GM13977 (cell line): ENCODE measurements around the gene PRKAG2.

ENCODE experiments used
- DNase-seq: peaks from one replicate; pipeline ENCODE4 v3.0.0; 2012; ENCODE audit warnings: low spot score
- in situ Hi-C: fragments of 300-500 bp; cut with MboI; formaldehyde crosslinking; loops from one replicate; pipeline ENCODE4 v1.12.0; 2022; ENCODE audit warnings: low sequenced_read_pairs, low pct_unique_long_range_greater_than_20kb, mixed read lengths, inconsistent platforms; ENCODE audit not compliant: unreplicated experiment
- TF ChIP-seq, protein P1 (sequence below): IDR thresholded peaks from 2 replicates; pipeline ENCODE4 v1.5.1; 2012; ENCODE audit warnings: mild to moderate bottlenecking, control low read depth; ENCODE audit not compliant: insufficient read depth; ENCODE audit errors: extremely low read depth, missing control alignments

The PRKAG2 gene

DNA sequence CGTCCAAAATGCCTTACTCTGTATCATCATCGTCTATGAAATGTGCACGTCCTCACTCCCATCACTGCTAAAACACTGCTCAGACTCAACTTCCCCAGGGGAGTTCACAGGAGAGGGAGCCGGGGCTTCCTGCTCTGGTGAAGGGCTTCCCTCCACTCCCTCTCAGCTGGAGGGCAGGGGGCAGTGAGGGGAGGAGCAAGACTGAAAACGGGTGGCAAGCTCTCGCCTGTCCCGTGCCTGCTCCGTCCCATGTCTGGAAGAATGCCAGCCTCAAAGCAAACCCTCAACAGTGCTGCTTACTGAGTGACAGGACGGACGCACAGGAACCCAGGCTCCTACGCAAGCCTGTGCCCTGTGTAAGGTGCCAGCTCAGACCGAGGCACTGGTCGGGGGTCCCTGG lies 25.1 kb downstream of the PRKAG2 start:
- TF ChIP-seq, protein P1, sequence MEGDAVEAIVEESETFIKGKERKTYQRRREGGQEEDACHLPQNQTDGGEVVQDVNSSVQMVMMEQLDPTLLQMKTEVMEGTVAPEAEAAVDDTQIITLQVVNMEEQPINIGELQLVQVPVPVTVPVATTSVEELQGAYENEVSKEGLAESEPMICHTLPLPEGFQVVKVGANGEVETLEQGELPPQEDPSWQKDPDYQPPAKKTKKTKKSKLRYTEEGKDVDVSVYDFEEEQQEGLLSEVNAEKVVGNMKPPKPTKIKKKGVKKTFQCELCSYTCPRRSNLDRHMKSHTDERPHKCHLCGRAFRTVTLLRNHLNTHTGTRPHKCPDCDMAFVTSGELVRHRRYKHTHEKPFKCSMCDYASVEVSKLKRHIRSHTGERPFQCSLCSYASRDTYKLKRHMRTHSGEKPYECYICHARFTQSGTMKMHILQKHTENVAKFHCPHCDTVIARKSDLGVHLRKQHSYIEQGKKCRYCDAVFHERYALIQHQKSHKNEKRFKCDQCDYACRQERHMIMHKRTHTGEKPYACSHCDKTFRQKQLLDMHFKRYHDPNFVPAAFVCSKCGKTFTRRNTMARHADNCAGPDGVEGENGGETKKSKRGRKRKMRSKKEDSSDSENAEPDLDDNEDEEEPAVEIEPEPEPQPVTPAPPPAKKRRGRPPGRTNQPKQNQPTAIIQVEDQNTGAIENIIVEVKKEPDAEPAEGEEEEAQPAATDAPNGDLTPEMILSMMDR, result no peak
- in situ Hi-C loops, result no loop called here
- no peak for DNase-seq

DNA sequence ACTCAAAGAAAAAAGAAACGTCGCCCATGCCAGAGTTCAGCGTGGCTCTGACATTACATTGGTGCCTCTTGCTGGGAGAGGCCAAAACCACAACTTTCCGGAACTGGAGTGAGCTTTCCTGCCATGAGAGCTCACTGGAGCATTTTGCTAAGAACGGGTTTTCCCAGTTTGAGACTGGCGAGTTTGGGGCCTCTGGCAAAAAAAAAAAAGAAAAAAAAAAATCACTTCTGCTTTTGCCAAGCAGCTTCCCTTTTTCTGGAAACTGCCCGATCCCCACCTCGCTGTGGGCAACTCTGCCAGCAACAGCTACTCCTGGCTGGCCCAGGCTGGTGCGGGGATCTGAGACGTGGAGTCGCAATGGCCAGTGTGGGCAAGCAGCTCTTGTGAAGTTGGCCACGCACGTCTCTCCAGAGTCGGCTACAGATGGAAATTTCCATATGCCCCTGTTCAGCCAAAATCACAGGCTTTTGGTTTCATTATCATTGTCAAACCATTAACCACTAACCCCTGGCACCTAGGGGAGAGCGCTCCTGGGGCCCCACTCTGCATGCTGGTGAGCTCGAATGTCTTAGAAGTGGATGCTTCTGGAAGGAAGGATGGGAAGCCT lies 25.7 kb downstream of the PRKAG2 start:
- TF ChIP-seq, protein P1, result no peak
- DNase-seq, result no peak
- in situ Hi-C loops, result no loop called here

DNA sequence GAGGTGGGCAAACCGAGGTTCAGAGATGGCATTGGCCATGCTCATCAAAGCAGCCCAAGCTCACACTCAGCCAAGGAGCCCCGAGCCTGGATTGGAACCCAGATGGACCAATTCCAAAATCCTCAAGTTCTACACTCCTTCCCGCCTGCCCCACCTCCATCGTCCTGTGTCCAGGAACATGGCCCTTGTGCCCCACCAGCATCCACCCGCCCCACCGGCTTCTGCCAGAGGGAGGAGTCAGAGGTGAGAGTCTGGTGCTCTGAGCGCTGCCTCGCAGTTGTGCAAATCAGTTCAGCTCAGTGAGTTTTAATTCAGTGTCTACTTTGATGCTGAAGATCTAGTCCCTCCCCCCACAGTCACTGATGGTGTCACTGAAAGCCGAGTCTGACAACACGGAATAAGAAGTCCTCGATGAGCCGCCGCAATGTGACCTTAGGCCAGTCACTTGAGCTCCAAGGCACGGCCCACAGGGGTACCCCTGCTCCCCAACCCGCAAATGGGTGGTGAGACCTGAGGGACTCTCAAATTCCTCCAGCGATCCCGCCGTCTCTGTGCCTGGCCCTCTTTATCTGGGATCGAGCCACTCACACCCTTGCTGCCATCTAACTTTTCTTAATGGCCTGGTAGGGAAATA lies 26.3 kb downstream of the PRKAG2 start:
- no peak for DNase-seq
- in situ Hi-C loops, result no loop called here
- TF ChIP-seq, protein P1, result no peak

DNA sequence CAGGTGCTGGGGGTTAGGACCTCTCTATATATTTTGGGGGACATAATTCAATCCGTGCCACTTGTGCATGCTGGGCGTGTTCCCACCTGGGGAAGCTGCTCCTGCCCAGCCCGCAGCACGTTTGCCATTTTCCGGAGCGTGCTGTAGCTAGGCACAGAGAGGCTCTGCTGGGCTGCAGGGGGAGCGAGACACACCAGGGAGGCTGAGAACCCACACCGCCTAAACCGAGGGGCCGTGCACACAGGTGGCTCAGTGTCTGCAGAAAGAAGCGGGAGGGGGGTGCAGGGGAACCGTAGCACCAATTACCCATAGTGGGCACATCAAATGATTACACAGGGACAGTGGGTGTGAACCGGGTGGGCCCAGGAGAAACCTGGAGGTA lies 27.0 kb downstream of the PRKAG2 start:
- DNase-seq, result no peak
- in situ Hi-C loops, result no loop called here
- TF ChIP-seq, protein P1, result no peak

DNA sequence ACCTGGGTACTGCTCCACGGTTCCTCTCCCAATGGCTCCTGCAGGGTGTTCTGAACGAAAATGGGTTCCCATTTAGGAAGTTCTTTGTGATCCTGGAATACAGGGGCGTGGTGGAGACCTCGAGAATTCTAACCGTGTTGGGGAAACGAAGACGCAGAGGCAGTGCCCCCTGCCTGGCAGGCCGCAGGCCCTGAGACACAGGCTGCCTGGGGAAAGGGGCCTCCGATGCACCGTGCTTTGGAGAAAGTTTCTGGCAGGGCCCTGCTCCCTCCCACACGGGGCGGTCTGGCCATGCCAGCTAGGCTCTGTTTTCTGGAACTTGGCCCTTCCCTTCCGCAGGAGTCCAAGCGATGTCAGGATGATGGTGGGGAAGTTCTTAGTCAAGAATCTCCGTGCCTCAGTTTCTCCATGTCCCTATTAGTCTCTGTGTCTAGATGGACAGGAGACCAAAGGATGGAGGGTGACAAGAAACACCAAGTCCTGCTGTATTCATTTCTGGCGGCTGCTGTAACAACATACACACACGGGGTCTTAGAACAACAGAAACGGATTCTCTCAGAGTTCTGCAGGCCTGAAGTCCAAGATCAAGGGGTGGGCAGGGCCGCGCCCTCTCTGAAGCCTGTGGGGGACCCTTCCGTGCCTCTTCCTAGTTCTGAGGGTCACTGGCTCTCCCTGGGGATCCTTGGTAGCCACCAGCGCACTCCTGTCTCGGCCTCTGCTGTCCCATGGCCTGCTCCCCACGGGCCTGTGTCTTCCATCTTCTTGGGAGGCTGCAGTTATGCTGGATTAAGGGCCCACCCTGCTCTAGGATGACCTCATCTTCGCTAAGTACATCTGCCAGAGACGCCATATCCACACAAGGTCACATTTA lies 27.7 kb downstream of the PRKAG2 start:
- TF ChIP-seq, protein P1, result no peak
- no peak for DNase-seq
- in situ Hi-C loops, result no loop called here

DNA sequence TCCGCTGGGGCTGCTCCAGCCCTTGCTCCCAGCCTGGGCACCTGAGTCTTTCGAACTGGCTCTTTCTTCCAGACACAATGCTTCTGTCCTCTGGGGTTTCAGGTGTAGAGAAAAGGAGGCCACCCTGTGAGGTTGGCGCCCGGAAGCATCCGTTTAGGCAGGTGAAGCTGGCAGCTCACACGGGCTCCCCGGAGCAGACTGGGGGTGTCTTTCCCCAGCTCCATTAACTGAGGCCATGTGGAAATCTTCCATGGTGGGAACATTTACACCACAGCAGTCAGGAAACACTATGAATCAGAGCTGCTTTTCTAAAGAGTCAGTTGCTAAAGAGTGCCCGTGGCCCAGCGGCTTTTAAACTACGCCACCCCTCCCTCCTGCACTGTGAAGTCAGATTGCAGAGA lies 29.2 kb downstream of the PRKAG2 start:
- TF ChIP-seq, protein P1, result no peak
- in situ Hi-C loops, result no loop called here
- DNase-seq, result no peak
